K562 (cell line): ENCODE results near the gene UBAP2. TPM values are rescaled to one million over a fixed set of nuclear protein-coding genes. Genes with fewer than 3 reads are reported as not detected.

Source experiments
- FOXK2 ChIP-seq, 2 experiments: fragments of 450-650 bp; IDR thresholded peaks in 1 of 2; conservative IDR thresholded peaks in 1 of 2; 2 replicates each; pipeline ENCODE4 v1.6.1; 2016; ENCODE audit warnings: low read depth in 2 of 2, mild to moderate bottlenecking in 1 of 2
- MCM3 ChIP-seq: fragments of 450-650 bp; IDR thresholded peaks from 2 replicates; pipeline ENCODE4 v1.6.1; 2016
- ZNF263 ChIP-seq: sonication (generic); formaldehyde crosslinking; IDR thresholded peaks from 2 replicates; pipeline ENCODE4 v1.8.0; 2022; ENCODE audit warnings: mild to moderate bottlenecking, missing genetic modification reagents, borderline replicate concordance
- ZNF79 ChIP-seq: fragments of 250-450 bp; sonication (Bioruptor Pico); IDR thresholded peaks from 2 replicates; pipeline ENCODE4 v1.4.0; 2020; ENCODE audit warnings: low read depth, mild to moderate bottlenecking, moderate library complexity
- polyA plus RNA-seq, 8 experiments: library from polyadenylated mRNA; depleted of rRNA in 4 of 8; stranded (reverse) in 5 of 8; unstranded in 3 of 8; fragments of >200 nt; fragmentation: Nextera tagmentation in 2 of 8; fragmentation: Illumina TruSeq in 1 of 8; extraction: Ambion mirVana in 2 of 8; extraction: Trizol in 1 of 8; gene quantifications; 2 replicates each; pipeline versions ENCODE4 v1.2.1 to v1.2.3, GENCODE V29; 2011 to 2014; ENCODE audit warnings: inconsistent platforms in 1 of 8, missing spikeins in 1 of 8
- total RNA-seq, 7 experiments: library from RNA; depleted of rRNA in 6 of 7; stranded (reverse); fragments of >200 nt in 6 of 7; fragmentation: Illumina TruSeq in 2 of 7; extraction: Trizol in 2 of 7; gene quantifications; 2 replicates each; pipeline versions ENCODE4 v1.2.1 to v1.2.3, GENCODE V29; 2011 to 2021; ENCODE audit warnings: low replicate concordance in 1 of 7
- TF ChIP-seq, protein P1 (sequence below): IDR thresholded peaks from 2 replicates; pipeline ENCODE4 v1.6.1; 2016; ENCODE audit warnings: missing genetic modification characterization, missing compliant biosample characterization
- TF ChIP-seq, protein P2 (sequence below): IDR thresholded peaks from 2 replicates; pipeline ENCODE4 v1.6.1; 2011; ENCODE audit warnings: borderline replicate concordance, low read depth, mild to moderate bottlenecking, moderate library complexity, low read length; ENCODE audit not compliant: insufficient read depth, poor library complexity, severe bottlenecking

UBAP2 gene
- total and polyA plus RNA-seq, 9 of the 15 experiments (the other 6 are each of a cell fraction or from before 2014, with no cell fraction given) = 8.7 to 47.9 (median 18.7) TPM

DNA sequence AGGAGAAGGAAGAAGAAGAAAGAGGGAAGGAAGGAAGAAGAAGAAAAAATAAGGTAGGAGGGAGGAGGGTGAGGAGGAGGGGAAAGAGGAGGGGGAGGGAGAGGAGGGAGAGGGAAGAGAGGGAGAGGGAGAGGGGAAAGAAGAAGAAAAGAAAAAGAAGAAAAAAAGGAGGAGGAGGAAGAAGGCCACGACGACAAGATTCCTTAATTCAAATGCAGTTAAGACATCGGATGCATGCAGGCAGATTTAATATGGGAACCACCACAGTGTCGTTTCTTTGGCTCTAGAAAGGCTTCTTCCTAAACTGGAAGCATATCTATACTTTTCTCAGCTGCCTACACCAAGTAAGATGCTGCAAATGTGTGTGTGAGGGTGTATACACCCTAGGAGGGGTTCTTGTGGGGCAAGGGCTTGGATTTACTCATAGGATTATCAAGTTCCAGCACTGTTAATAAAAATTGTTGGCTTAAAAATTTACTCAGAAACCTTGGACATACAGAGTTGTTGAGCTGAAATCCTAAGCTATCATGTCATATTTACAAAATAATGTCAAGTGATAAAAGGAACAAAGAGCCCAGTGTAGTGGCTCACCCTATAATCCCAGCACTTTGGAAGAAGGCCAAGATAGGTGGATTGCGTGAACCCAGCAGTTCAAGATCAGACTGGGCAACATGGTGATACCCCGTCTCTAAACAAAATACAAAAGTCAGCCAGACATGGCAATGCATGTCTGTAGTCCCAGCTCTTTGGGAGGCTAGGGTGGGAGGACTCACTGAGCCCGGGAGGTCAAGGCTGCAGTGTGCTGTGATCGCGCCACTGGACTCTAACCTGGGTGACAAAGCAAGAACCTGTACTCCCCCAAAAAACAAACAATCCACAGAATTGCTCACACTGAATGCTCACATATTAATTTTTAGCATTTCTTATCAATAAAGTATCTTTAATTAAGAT, 108.5 kb downstream of the UBAP2 start (continued):
- TF ChIP-seq FOXK2 (conservative IDR thresholded peaks at IDR 0.05 in 1 of 2, IDR thresholded peaks at IDR 0.05 in 1 of 2; ENCODE audit: low read depth in 2 of 2) (no peak), ZNF79 (CRISPR knock-in tag) (no peak), ZNF263 (CRISPR knock-in tag) (0 out of 2 replicates have a peak, but pooled peaks have one; percentile 21), MCM3 (no peak)
- TF ChIP-seq, protein P1, sequence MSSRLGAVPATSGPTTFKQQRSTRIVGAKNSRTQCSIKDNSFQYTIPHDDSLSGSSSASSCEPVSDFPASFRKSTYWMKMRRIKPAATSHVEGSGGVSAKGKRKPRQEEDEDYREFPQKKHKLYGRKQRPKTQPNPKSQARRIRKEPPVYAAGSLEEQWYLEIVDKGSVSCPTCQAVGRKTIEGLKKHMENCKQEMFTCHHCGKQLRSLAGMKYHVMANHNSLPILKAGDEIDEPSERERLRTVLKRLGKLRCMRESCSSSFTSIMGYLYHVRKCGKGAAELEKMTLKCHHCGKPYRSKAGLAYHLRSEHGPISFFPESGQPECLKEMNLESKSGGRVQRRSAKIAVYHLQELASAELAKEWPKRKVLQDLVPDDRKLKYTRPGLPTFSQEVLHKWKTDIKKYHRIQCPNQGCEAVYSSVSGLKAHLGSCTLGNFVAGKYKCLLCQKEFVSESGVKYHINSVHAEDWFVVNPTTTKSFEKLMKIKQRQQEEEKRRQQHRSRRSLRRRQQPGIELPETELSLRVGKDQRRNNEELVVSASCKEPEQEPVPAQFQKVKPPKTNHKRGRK (tag) = peak; percentile 39; the same call in 1 of the 2 replicates
- TF ChIP-seq, protein P2, sequence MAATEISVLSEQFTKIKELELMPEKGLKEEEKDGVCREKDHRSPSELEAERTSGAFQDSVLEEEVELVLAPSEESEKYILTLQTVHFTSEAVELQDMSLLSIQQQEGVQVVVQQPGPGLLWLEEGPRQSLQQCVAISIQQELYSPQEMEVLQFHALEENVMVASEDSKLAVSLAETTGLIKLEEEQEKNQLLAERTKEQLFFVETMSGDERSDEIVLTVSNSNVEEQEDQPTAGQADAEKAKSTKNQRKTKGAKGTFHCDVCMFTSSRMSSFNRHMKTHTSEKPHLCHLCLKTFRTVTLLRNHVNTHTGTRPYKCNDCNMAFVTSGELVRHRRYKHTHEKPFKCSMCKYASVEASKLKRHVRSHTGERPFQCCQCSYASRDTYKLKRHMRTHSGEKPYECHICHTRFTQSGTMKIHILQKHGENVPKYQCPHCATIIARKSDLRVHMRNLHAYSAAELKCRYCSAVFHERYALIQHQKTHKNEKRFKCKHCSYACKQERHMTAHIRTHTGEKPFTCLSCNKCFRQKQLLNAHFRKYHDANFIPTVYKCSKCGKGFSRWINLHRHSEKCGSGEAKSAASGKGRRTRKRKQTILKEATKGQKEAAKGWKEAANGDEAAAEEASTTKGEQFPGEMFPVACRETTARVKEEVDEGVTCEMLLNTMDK = no peak
- TF ChIP-seq, all 486 proteins: peak for 2
